C4-2B (cell line): ENCODE results near the gene COBL.

ENCODE experiments used
- H3K27ac ChIP-seq: fragments of 450-650 bp; 2 replicates; pipeline ENCODE4 v1.5.1; 2017
- CTCF ChIP-seq: fragments of 450-650 bp; conservative IDR thresholded peaks from 2 replicates; pipeline ENCODE4 v1.5.1; 2017; ENCODE audit warnings: mild to moderate bottlenecking
- ZFX ChIP-seq: fragments of 450-650 bp; IDR thresholded peaks from 2 replicates; pipeline ENCODE4 v1.6.1; 2017

The COBL gene

DNA sequence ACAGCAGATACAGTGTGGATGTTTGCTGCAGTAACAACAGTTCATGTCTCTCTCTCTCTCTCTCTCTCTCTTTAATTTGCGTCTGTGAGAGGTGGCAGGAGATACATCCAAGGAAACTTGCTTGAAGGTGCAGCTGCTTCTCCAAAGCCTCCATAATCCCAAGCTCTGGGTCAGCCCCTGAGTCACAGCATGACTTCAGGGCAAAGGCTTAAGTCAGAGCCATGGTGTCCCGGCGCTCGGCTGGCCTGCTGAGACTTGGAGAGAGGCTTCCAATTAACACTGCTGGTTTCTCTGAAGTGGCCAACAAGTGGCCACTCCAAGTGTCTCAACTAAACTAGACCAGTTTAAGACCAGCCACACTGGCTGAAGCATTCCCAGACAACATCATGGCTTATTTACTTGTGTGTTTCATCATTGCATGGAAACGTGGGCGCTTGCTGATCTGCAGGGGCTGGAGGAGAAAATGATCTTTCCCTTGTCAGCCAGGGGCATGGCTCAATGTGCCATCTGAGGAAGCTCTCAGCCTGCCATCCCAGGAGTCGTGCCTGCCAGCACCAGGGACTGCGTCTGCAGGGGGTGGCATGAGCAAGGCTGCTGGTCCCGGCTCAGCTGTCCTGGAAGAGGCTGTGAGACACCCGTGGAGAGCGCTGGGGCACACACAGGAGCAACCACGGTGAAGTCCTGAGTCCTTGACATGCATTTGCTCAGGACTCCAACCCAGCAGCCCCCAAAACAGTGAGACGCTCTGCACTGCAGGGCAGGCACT, 254.2 kb downstream of the COBL start:
- TF ChIP-seq ZFX, result no peak
- no peak for TF ChIP-seq CTCF
- H3K27ac ChIP-seq, result no peak overlapping the region

- no peak for TF ChIP-seq ZFX
- no peak; the same call in 1 of the 2 replicates for TF ChIP-seq CTCF
- no peak overlapping the region for H3K27ac ChIP-seq
These were observed 256.1 kb downstream of the COBL start for GRCh38 chr7:51060536-51060935.

DNA sequence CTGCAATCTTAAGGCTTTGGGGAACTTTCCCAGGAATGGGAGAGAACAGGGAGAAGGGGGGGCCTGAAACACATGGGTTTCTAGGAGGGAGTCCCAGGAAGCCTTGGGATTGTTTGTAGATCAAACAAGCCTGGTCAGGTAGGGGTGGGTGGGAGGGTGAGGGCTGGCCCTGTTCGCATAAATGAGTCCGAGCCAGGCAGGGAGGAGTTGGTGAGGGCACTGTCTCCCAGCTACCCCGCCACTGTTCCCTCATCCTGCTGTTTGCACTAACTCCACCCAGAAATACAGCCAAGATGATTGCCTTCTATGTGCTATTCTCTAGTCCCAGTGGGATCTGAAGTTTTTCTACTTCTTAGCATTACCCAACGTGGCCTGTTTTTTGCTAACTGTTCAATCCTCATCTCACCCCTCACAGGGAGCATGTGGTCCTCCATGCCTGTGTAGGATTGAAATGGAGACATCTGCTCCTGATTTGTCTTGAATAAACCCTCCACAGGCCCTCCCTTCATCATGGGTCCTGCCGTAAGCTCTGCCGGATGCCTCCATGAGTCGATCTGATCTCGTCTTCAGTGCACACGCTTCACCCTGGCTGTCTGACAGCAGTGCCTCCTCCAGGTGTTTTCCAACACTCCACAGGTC, 257.0 kb downstream of the COBL start:
- H3K27ac ChIP-seq, result no peak overlapping the region
- TF ChIP-seq ZFX, result no peak
- no peak for TF ChIP-seq CTCF

DNA sequence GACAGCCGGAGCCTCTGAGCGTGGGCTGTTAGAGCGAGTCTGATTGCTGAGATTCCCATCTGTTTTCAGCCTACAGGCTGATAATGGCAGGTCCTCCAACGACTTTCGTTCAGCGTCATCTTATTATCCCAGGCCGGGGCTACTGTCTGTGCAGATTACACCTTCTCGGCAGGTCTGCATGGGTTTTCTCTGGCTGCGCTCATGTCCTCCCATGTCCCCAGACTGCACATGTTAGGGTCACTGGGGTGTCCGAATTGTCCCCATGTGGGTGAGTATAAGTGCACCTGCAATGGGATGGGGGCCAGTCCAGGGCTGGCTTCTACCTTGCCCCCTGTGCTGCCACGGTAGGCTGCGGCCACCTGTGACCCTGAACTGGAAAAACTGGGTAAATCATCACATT, 257.8 kb downstream of the COBL start:
- TF ChIP-seq ZFX (no peak), CTCF (no peak)
- H3K27ac ChIP-seq, result no peak overlapping the region

GRCh38 chr7:51055039-51055840, 261.4 kb downstream of the COBL start:
- TF ChIP-seq CTCF (no peak), ZFX (no peak)

GRCh38 chr7:51054231-51054630, 262.4 kb downstream of the COBL start:
- TF ChIP-seq ZFX, result no peak
- TF ChIP-seq CTCF, result no peak

More at GRCh38 chr7:51055039-51055840, 261.4 kb downstream of the COBL start:
- no peak overlapping the region for H3K27ac ChIP-seq

More at GRCh38 chr7:51054231-51054630, 262.4 kb downstream of the COBL start:
- H3K27ac ChIP-seq, result no peak overlapping the region
